Lower leg skin (tissue), 4 donors: ENCODE results near the gene PRM1. TPM values are rescaled to one million over a fixed set of nuclear protein-coding genes. Genes with fewer than 3 reads are reported as not detected.

Experiments used
- DNase-seq, 2 donors: peaks; one replicate each; pipeline ENCODE4 v3.0.0-alpha.2; 2019; ENCODE audit warnings: low spot score in 2 of 2
- H3K4me3 ChIP-seq: fragments of 200-600 bp; sonication (generic); 2 replicates; pipeline ENCODE4 v1.5.1; 2017; ENCODE audit warnings: mild to moderate bottlenecking, low read depth; ENCODE audit not compliant: poor library complexity, severe bottlenecking
- POLR2A ChIP-seq, 2 donors: fragments of 450-650 bp; IDR thresholded peaks; one replicate each; pipeline ENCODE4 v1.6.1; 2016 to 2017; ENCODE audit warnings: antibody characterized with exemption in 2 of 2, mild to moderate bottlenecking in 1 of 2, moderate library complexity in 1 of 2
- WGBS, 2 donors: methylation state at CpG; one replicate each; pipeline ENCODE4 v1.1.5; 2018; 5-methylcytosine and 5-hydroxymethylcytosine counted together
- intact Hi-C: fragments of 100-400 bp; cut with DNase I; formaldehyde crosslinking; loops from one replicate; pipeline ENCODE4 v1.15.0; 2023; ENCODE audit warnings: low total_unique reads
- total RNA-seq, 4 donors: library from RNA; depleted of rRNA; stranded (reverse); fragments of >200 nt; gene quantifications; one replicate each; pipeline ENCODE4 v1.1.0, GENCODE V29; 2016
- TF ChIP-seq, protein P1 (sequence below), 3 donors: fragments of 450-650 bp; IDR thresholded peaks; one replicate each; pipeline ENCODE4 v1.5.1; 2016; ENCODE audit warnings: antibody characterized with exemption in 3 of 3, mild to moderate bottlenecking in 3 of 3, moderate library complexity in 2 of 3

The PRM1 gene
- total RNA-seq, 4 donors from 2014 or later: not detected

DNA sequence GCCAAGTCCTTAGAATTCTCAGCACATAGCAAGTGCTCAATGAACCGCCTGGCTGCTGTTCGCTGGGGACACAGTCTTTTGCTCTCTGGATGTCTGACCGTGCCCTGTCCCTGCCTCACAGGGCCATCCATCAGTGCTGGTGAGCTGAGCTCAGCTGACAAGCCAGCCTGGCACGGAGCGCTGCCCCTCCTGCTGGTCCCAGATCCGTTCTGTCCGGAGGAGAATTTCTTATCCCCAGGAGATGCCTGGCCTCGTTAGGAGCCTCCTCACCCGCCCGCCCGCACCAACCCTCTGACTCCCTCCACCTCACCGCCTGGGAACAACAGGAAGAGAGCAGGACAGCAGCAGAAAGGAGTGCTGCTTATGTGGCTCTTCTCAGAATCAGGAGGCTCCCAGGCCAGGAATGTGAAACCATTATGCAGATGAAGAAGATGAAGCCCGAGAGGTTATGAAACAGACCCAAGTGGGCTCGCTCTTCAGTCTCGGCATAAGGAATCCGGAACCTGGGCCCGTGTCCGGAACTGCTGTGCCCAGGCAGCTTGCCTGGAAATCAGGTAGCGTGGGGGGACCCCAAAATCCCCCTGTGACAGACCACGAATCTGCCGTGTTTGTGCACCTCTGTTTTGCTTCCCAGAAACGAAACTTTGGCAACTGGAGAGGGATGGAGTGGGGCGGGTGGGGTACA lies 35.3 kb upstream of the PRM1 start:
- DNase-seq: no peak
- no peak overlapping the region for H3K4me3 ChIP-seq
- TF ChIP-seq POLR2A (IDR thresholded peaks at IDR 0.05): no peak
- TF ChIP-seq, protein P1, sequence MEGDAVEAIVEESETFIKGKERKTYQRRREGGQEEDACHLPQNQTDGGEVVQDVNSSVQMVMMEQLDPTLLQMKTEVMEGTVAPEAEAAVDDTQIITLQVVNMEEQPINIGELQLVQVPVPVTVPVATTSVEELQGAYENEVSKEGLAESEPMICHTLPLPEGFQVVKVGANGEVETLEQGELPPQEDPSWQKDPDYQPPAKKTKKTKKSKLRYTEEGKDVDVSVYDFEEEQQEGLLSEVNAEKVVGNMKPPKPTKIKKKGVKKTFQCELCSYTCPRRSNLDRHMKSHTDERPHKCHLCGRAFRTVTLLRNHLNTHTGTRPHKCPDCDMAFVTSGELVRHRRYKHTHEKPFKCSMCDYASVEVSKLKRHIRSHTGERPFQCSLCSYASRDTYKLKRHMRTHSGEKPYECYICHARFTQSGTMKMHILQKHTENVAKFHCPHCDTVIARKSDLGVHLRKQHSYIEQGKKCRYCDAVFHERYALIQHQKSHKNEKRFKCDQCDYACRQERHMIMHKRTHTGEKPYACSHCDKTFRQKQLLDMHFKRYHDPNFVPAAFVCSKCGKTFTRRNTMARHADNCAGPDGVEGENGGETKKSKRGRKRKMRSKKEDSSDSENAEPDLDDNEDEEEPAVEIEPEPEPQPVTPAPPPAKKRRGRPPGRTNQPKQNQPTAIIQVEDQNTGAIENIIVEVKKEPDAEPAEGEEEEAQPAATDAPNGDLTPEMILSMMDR (IDR thresholded peaks at IDR 0.05): no peak
- WGBS, 2 donors: 81 to 92% methylated on average over 22 to 23 of the region's 23 CpGs
- intact Hi-C loops: no loop called here

DNA sequence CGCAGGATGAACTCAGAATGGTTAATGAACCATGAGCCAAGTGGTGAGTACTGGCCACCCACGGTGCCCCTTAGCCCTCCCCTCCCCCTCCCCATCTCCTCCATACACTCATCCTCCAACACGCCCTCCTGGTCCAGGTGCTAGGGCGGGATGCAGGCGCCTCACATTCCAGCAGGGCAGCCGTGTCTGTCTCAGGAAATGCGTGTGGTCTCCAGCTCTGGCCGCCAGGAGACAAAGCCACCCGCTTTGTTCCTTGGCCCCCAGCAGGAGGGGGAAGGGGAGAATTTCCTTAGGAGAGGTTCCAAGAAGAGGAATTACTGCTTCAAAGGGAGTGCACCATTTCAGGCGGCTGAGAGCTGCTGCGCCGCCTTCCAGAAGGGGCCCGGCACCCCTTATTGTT lies 34.4 kb upstream of the PRM1 start:
- WGBS, 2 donors: 64 to 66% methylated on average over 13 of the region's 13 CpGs
- no peak for DNase-seq
- intact Hi-C loops: no loop called here
- no peak overlapping the region for H3K4me3 ChIP-seq
- TF ChIP-seq, protein P1 (IDR thresholded peaks at IDR 0.05): no peak
- TF ChIP-seq POLR2A (IDR thresholded peaks at IDR 0.05): no peak

DNA sequence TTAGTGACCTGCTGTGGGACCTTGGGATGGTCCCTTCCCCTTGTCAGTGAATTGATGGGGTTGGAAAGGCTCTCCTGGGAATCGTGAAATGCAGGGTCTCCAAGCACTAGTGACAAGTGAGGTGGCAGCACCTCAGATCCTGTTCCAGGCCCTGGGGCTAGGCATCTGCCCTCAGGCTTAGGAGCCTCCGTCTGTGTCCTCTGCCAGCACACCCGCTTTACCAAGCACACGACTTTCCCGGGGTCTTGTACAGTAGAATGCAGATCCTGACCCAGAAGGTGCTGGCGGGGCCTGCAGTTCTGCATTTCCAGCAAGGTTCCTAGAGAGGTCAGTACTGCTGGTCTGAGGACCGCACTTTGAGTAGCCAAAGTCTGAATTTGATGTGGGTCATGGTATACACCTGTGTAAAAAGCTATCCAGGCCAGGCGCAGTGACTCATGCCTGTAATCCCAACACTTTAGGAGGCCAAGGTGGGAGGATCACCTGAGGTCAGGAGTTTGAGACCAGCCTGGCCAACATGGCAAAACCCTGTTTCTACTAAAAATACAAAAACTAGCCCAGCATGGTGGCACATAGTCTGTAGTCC lies 33.3 kb upstream of the PRM1 start:
- intact Hi-C loops: no loop called here
- H3K4me3 ChIP-seq: no peak overlapping the region
- no peak for DNase-seq
- WGBS, 2 donors: 83 to 84% methylated on average over 8 of the region's 8 CpGs
- TF ChIP-seq POLR2A (IDR thresholded peaks at IDR 0.05): no peak
- TF ChIP-seq, protein P1 (IDR thresholded peaks at IDR 0.05): no peak

DNA sequence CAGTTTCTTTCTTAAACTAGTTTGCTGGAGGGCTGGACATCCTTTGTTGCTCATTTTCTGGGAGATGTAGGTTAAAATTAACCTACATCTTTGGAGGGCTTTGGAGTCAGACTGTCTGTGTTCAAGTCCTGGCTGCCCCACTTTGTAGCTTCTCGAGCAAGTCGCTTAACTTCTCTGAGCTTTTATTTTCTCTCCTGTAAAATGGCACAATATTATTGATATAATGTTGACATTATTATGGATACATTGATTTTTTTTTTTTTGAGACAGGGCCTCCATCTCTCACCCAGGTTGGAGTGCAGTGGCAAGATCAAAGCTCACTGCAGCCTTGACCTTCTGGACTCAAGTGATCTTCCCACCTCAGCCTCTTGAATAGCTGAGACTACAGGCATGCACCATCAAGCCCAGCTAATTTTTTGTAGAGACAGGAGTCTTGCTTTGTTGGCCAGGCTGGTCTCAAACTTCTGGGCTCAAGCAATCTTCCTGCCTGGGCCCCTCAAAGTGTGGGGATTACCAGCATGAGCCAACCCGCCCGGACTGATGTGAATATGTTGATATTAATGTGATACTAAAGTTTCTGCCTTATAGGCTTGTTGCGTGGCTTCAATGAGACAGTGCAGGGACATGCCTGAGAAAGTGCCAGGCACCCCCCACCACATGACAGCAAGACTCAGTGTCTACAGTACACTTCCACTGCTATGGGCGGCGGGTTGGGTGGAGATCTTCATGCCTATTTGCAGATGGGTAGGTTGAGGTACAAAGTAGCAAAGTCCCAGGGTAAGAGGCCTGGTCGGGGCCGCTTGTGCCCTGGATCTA lies 32.6 kb upstream of the PRM1 start:
- WGBS, 2 donors: 90 to 93% methylated on average over 9 of the region's 9 CpGs
- intact Hi-C loops: no loop called here

DNA sequence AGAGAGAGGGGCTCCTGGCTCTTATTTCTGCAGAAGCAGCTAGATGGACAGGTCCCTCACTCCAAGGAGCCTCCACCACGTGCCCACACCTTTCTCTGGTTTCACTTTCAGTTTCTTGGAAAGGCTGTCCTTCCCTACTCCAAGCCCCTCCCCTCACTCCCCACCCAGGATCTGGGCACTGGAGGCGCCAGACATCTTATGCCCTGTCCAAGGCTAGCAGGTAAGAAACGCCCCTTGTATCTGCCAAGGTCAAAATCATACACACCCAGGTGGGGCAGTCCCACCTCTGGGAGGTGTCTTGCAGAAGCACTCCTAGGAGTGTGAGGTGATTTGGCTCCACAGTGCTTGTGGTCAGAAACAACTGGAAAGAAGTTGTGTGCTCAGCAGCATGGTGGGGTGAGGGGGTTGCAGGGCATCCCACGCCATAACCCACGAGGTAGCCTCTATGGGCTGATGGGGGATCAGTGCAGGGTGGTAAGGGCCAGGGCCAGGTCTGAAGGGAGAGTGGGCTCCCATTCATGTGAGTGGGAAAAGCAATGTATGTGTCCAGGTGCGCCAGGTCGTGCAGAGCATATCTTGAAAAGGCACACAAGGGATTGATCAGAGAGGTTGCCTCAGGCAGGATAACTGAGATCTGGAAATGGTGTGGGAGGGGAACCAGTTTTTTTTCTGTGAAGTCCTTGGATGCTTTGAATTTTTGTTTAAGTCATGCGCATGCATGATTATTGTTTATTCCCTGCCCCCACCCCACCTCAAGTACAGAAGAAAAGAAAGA lies 31.8 kb upstream of the PRM1 start:
- no peak for TF ChIP-seq POLR2A (IDR thresholded peaks at IDR 0.05)
- TF ChIP-seq, protein P1 (IDR thresholded peaks at IDR 0.05): no peak
- DNase-seq: no peak
- 55 to 58% methylated on average over 8 of the region's 8 CpGs for WGBS, 2 donors
- H3K4me3 ChIP-seq: no peak overlapping the region
- intact Hi-C loops: no loop called here

More for the DNA sequence above, 32.6 kb upstream of the PRM1 start:
- no peak for DNase-seq
- TF ChIP-seq POLR2A (IDR thresholded peaks at IDR 0.05): no peak
- TF ChIP-seq, protein P1 (IDR thresholded peaks at IDR 0.05): no peak
- no peak overlapping the region for H3K4me3 ChIP-seq
